ENCODE data around the gene FPR3. TPM values are rescaled to one million over a fixed set of nuclear protein-coding genes. Genes with fewer than 3 reads are reported as not detected.
"Not testable (repeated sequence)": the region's sequence is repeated elsewhere in the genome, so short reads cannot be mapped to it uniquely, and the experiment has no call there.

Gene FPR3
- total RNA-seq = 3.4 TPM

GRCh38 chr19:51794885-51795490, at the start of gene FPR3:
FPR3 (plus strand) TSS chr19:51795157; CDS start chr19:51823749, 28,592 bp downstream.
- no peak for DNase-seq (ENCODE audit: low spot score)

- DNase-seq (ENCODE audit: low spot score) = no peak
Measured at GRCh38 chr19:51746731-51747130, 48.2 kb upstream of the FPR3 start.

- no peak for DNase-seq (ENCODE audit: low spot score)
Measured at GRCh38 chr19:51749979-51750378, 45.0 kb upstream of the FPR3 start.

- DNase-seq (ENCODE audit: low spot score) = no peak
Measured at GRCh38 chr19:51750400-51751094, 44.4 kb upstream of the FPR3 start.

- no peak for DNase-seq (ENCODE audit: low spot score)
Measured at GRCh38 chr19:51751655-51752054, 43.3 kb upstream of the FPR3 start, which contains the start of gene FPR1. FPR1 (minus strand) TSS chr19:51751878; CDS start chr19:51746994, 4,884 bp downstream.

- no peak for DNase-seq (ENCODE audit: low spot score)
Measured at GRCh38 chr19:51754109-51754508, 40.8 kb upstream of the FPR3 start.

- no peak for DNase-seq (ENCODE audit: low spot score)
Measured at GRCh38 chr19:51754770-51755169, 40.2 kb upstream of the FPR3 start.

- no peak for DNase-seq (ENCODE audit: low spot score)
Measured at GRCh38 chr19:51755571-51755970, 39.4 kb upstream of the FPR3 start.

GRCh38 chr19:51760697-51761356, 34.1 kb upstream of the FPR3 start, which contains the start of gene FPR2:
FPR2 (plus strand) TSS chr19:51761180; CDS start chr19:51768659, 7,479 bp downstream.
- peak; percentile 19 for DNase-seq (ENCODE audit: low spot score)

- DNase-seq (ENCODE audit: low spot score) = peak; percentile 6
Measured at GRCh38 chr19:51761696-51762095, 33.3 kb upstream of the FPR3 start.

GRCh38 chr19:51765086-51765485, 29.9 kb upstream of the FPR3 start:
- DNase-seq (ENCODE audit: low spot score) = peak; percentile 3

GRCh38 chr19:51766461-51766860, 28.5 kb upstream of the FPR3 start:
- DNase-seq (ENCODE audit: low spot score) = no peak

- no peak for DNase-seq (ENCODE audit: low spot score)
Measured at GRCh38 chr19:51771376-51772130, 23.4 kb upstream of the FPR3 start.

GRCh38 chr19:51772977-51773376, 22.0 kb upstream of the FPR3 start:
- no peak for DNase-seq (ENCODE audit: low spot score)

GRCh38 chr19:51776561-51776960, 18.4 kb upstream of the FPR3 start:
- DNase-seq (ENCODE audit: low spot score) = not testable (repeated sequence)

GRCh38 chr19:51777570-51778462, 17.1 kb upstream of the FPR3 start:
- DNase-seq (ENCODE audit: low spot score) = peak; percentile 70

GRCh38 chr19:51779181-51779580, 15.8 kb upstream of the FPR3 start:
- DNase-seq (ENCODE audit: low spot score) = no peak

- DNase-seq (ENCODE audit: low spot score) = no peak
Measured at GRCh38 chr19:51779703-51780102, 15.3 kb upstream of the FPR3 start.

- no peak for DNase-seq (ENCODE audit: low spot score)
Measured at GRCh38 chr19:51780270-51780669, 14.7 kb upstream of the FPR3 start.

- DNase-seq (ENCODE audit: low spot score) = no peak
Measured at GRCh38 chr19:51781999-51782398, 13.0 kb upstream of the FPR3 start.

GRCh38 chr19:51783372-51783771, 11.6 kb upstream of the FPR3 start:
- no peak for DNase-seq (ENCODE audit: low spot score)
